Loucy (cell line): ENCODE measurements around the gene ZBTB21.

Experiments used
- H2AFZ ChIP-seq: fragments of 200-600 bp; sonication (generic); 2 replicates; pipeline ENCODE4 v1.6.0; 2016; ENCODE audit warnings: antibody characterized with exemption, mild to moderate bottlenecking, low read length, moderate library complexity
- H3F3A ChIP-seq: fragments of 200-600 bp; 2 replicates; pipeline ENCODE4 v1.6.0; 2016; ENCODE audit warnings: antibody characterized with exemption, low read depth, mild to moderate bottlenecking
- H3K27me3 ChIP-seq: fragments of 200-600 bp; sonication (generic); 2 replicates; pipeline ENCODE4 v1.6.1; 2014; ENCODE audit warnings: low read length, mild to moderate bottlenecking; ENCODE audit not compliant: insufficient read depth, poor library complexity, severe bottlenecking
- H3K36me3 ChIP-seq: fragments of 200-600 bp; sonication (generic); 2 replicates; pipeline ENCODE4 v1.6.1; 2016; ENCODE audit warnings: low read length; ENCODE audit not compliant: insufficient read depth
- H3K4me1 ChIP-seq: fragments of 200-600 bp; sonication (generic); 2 replicates; pipeline ENCODE4 v1.5.1; 2014; ENCODE audit warnings: low read length, mild to moderate bottlenecking; ENCODE audit not compliant: insufficient read depth, poor library complexity, severe bottlenecking
- H3K4me2 ChIP-seq: fragments of 200-600 bp; sonication (generic); 2 replicates; pipeline ENCODE4 v1.6.0; 2014; ENCODE audit warnings: antibody characterized with exemption, low read length, low read depth, mild to moderate bottlenecking; ENCODE audit not compliant: poor library complexity, severe bottlenecking
- H3K4me3 ChIP-seq: fragments of 200-600 bp; sonication (generic); 2 replicates; pipeline ENCODE4 v1.5.1; 2014; ENCODE audit warnings: low read length, mild to moderate bottlenecking, mixed read lengths; ENCODE audit not compliant: poor library complexity, severe bottlenecking
- H3K79me2 ChIP-seq: fragments of 200-600 bp; sonication (generic); 2 replicates; pipeline ENCODE4 v1.6.1; 2014; ENCODE audit warnings: low read length; ENCODE audit not compliant: insufficient read depth
- H3K9ac ChIP-seq: fragments of 200-600 bp; sonication (generic); 2 replicates; pipeline ENCODE4 v1.6.0; 2014; ENCODE audit warnings: mild to moderate bottlenecking, low read depth, low read length, moderate library complexity; ENCODE audit not compliant: poor library complexity, severe bottlenecking
- H3K9me2 ChIP-seq: fragments of 200-600 bp; sonication (generic); replicated peaks from 2 replicates; pipeline ENCODE4 v1.6.1; 2016; ENCODE audit warnings: low read depth, low read length, mixed read lengths
- H3K9me3 ChIP-seq: fragments of 200-600 bp; sonication (generic); 2 replicates; pipeline ENCODE4 v1.6.1; 2014; ENCODE audit warnings: mild to moderate bottlenecking, antibody characterized with exemption, low read length, low read depth; ENCODE audit not compliant: insufficient read depth
- H4K20me1 ChIP-seq: fragments of 200-600 bp; sonication (generic); 2 replicates; pipeline ENCODE4 v1.6.0; 2014; ENCODE audit warnings: antibody characterized with exemption, low read length, mild to moderate bottlenecking; ENCODE audit not compliant: insufficient read depth, poor library complexity, severe bottlenecking
- EZH2phosphoT487 ChIP-seq: fragments of 200-600 bp; IDR thresholded peaks from 2 replicates; pipeline ENCODE4 v1.6.1; 2018; ENCODE audit warnings: antibody characterized with exemption, mild to moderate bottlenecking, moderate library complexity, borderline replicate concordance
- TF ChIP-seq, protein P1 (sequence below): fragments of 200-600 bp; sonication (generic); conservative IDR thresholded peaks from 2 replicates; pipeline ENCODE4 v1.5.1; 2014; ENCODE audit warnings: mild to moderate bottlenecking, antibody characterized with exemption, low read length

Gene ZBTB21

DNA sequence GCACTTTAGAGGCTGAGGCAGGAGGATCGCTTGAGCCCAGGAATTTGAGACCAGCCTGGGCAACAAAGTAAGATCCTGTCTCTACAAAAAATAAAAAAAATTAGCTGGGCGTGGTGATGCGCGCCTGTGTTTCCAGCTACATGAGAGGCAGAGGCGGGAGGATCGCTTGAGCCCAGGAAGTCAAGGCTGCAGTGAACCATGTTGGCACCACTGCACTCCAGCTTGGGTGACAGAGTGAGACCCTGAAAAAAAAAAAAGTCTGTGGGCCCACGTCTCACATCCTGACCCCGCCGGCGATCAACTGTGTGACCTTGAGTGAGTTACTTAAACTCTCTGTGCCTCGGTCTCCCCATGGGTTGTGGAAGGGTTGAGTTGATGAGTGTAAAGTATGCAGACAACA lies 12.7 kb upstream of the ZBTB21 start:
- TF ChIP-seq, protein P1, sequence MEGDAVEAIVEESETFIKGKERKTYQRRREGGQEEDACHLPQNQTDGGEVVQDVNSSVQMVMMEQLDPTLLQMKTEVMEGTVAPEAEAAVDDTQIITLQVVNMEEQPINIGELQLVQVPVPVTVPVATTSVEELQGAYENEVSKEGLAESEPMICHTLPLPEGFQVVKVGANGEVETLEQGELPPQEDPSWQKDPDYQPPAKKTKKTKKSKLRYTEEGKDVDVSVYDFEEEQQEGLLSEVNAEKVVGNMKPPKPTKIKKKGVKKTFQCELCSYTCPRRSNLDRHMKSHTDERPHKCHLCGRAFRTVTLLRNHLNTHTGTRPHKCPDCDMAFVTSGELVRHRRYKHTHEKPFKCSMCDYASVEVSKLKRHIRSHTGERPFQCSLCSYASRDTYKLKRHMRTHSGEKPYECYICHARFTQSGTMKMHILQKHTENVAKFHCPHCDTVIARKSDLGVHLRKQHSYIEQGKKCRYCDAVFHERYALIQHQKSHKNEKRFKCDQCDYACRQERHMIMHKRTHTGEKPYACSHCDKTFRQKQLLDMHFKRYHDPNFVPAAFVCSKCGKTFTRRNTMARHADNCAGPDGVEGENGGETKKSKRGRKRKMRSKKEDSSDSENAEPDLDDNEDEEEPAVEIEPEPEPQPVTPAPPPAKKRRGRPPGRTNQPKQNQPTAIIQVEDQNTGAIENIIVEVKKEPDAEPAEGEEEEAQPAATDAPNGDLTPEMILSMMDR: no peak
- no peak for TF ChIP-seq EZH2phosphoT487
- Histone ChIP-seq H3K27me3 (no peaks in the 10 kb centered on the region), H3F3A (no peaks in the 10 kb centered on the region), H3K4me2 (no peak overlapping the region), H4K20me1 (no peaks in the 10 kb centered on the region), H3K9ac (no peak overlapping the region), H3K4me1 (peaks cover 4% of the 10 kb centered on the region), H3K79me2 (no peaks in the 10 kb centered on the region), H3K36me3 (no peaks in the 10 kb centered on the region), H2AFZ (no peak overlapping the region), H3K4me3 (no peak overlapping the region), H3K9me3 (no peaks in the 10 kb centered on the region), H3K9me2 (no peaks in the 10 kb centered on the region)

DNA sequence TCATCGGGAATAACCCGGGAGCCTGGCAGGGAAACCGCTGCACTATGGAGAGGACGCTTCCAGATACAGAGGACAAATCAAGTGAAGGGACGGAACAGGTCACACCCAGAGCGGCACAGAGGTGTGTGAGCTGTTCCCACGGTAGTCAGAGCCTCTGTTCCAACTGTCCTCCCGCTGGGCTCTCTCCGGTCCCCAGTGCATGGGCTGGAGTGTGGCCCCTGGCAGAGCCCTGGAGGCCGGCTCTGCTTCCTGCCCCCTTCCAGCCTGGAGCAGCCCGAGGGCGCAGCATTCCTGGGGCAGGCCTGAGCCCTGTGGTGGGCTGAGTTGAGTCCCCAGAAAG lies 11.9 kb upstream of the ZBTB21 start:
- Histone ChIP-seq H3K4me2 (no peak overlapping the region), H3K4me3 (no peak overlapping the region), H4K20me1 (no peaks in the 10 kb centered on the region), H3K36me3 (no peaks in the 10 kb centered on the region), H3K4me1 (peaks cover 4% of the 10 kb centered on the region), H3K79me2 (no peaks in the 10 kb centered on the region), H3K27me3 (no peaks in the 10 kb centered on the region), H3F3A (no peaks in the 10 kb centered on the region), H3K9me3 (no peaks in the 10 kb centered on the region), H3K9me2 (no peaks in the 10 kb centered on the region), H3K9ac (no peak overlapping the region), H2AFZ (no peak overlapping the region)
- TF ChIP-seq EZH2phosphoT487: no peak
- TF ChIP-seq, protein P1: no peak

DNA sequence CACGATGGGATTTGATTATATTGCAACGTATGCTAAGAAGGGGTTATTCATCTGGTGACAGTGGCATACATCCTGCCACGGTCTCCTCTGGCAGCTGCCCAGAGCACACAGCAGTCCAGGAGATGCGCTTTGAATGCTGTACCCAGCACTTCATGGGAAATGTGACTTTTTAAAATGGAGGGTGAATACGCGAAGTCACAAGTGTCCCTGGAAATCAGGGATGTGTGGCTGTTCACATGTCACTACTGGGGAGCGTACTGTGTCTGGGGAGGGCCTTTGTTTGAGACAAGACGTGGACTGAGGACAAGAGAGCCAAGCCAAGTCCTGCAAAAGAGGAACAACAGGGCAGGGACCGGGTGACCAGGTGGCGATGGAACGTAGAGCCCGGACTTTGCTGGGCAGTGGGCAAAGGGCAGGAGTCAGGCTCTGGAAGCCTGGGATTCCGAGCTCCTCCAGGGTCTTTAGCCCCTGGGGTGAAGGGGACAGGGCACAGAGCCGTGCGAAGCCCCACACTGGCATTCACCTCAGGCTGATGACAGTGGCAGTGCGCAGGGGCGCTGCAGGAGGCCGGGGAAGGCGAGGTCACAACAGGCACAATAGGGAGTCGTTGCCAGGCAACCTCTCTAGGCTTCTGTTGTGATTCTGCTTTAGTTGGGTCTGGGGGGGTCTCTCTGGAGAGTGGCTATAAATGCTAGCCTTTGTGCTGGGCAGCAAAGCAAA lies 11.4 kb upstream of the ZBTB21 start:
- no peaks in the 10 kb centered on the region for H4K20me1 ChIP-seq
- H3K36me3 ChIP-seq: no peaks in the 10 kb centered on the region
- no peak for TF ChIP-seq EZH2phosphoT487
- TF ChIP-seq, protein P1: no peak
- no peak overlapping the region for H3K9ac ChIP-seq
- H3K4me2 ChIP-seq: no peak overlapping the region
- no peaks in the 10 kb centered on the region for H3K79me2 ChIP-seq
- no peaks in the 10 kb centered on the region for H3K9me3 ChIP-seq
- H3K9me2 ChIP-seq: no peaks in the 10 kb centered on the region
- peaks cover 4% of the 10 kb centered on the region for H3K4me1 ChIP-seq
- H3K4me3 ChIP-seq: no peak overlapping the region
- H2AFZ ChIP-seq: no peak overlapping the region
- H3K27me3 ChIP-seq: no peaks in the 10 kb centered on the region
- no peaks in the 10 kb centered on the region for H3F3A ChIP-seq
